NCI-H2196 (cell line): ENCODE data around the gene KBTBD13.
"Not testable (repeated sequence)": the region's sequence is repeated elsewhere in the genome, so short reads cannot be mapped to it uniquely, and the experiment has no call there.

Experiments used
- DNase-seq: peaks from one replicate; lab custom pipeline; 2025; ENCODE audit not compliant: unreplicated experiment; lab: John Stamatoyannopoulos, UW

KBTBD13 gene

GRCh38 chr15:65069179-65069578 lies 7.4 kb upstream of the KBTBD13 start:
- DNase-seq, result no peak

- DNase-seq, result no peak
These were observed 6.6 kb upstream of the KBTBD13 start for GRCh38 chr15:65069779-65070546.

GRCh38 chr15:65071381-65071811 lies 5.2 kb upstream of the KBTBD13 start:
- no peak for DNase-seq

GRCh38 chr15:65072027-65072426 lies 4.5 kb upstream of the KBTBD13 start:
- DNase-seq, result no peak

- no peak for DNase-seq
These were observed 3.9 kb upstream of the KBTBD13 start for GRCh38 chr15:65072617-65073016.

GRCh38 chr15:65074946-65075345 lies 1.6 kb upstream of the KBTBD13 start:
- DNase-seq, result not testable (repeated sequence)

- DNase-seq, result not testable (repeated sequence)
These were observed 745 bp upstream of the KBTBD13 start for GRCh38 chr15:65075607-65076395.

GRCh38 chr15:65077291-65077980 lies 890 bp downstream of the KBTBD13 start:
- no peak for DNase-seq

GRCh38 chr15:65077981-65078352 lies 1.4 kb downstream of the KBTBD13 start:
- no peak for DNase-seq

GRCh38 chr15:65079580-65079979 lies 3.0 kb downstream of the KBTBD13 start:
- no peak for DNase-seq

- DNase-seq, result no peak
These were observed 4.7 kb downstream of the KBTBD13 start for GRCh38 chr15:65081270-65081669.

GRCh38 chr15:65081758-65082157 lies 5.2 kb downstream of the KBTBD13 start:
- no peak for DNase-seq

- DNase-seq, result no peak
These were observed 5.9 kb downstream of the KBTBD13 start for GRCh38 chr15:65082303-65082953.

GRCh38 chr15:65083262-65083701 lies 6.7 kb downstream of the KBTBD13 start:
- DNase-seq, result no peak

- no peak for DNase-seq
These were observed 8.1 kb downstream of the KBTBD13 start for GRCh38 chr15:65084500-65085206.

- DNase-seq, result no peak
These were observed 8.7 kb downstream of the KBTBD13 start for GRCh38 chr15:65085207-65085753.

- DNase-seq, result no peak
These were observed 9.6 kb downstream of the KBTBD13 start for GRCh38 chr15:65085990-65086679.

GRCh38 chr15:65086680-65087111 lies 10.2 kb downstream of the KBTBD13 start:
- no peak for DNase-seq

- no peak for DNase-seq
These were observed 10.9 kb downstream of the KBTBD13 start for GRCh38 chr15:65087411-65087810.
